Activated CD8-positive, alpha-beta T cell treated with anti-CD3 and anti-CD28 coated beads for 36 hours (primary cell): ENCODE results near the gene BCLAF1. TPM values are rescaled to one million over a fixed set of nuclear protein-coding genes. Genes with fewer than 3 reads are reported as not detected.

Experiments used
- ATAC-seq: fragments of 200-7000 bp; cut with Tn5 transposase; one replicate; pipeline ENCODE4 v1.10.0; 2021; ENCODE audit warnings: mild to moderate bottlenecking, moderate library complexity
- CTCF ChIA-PET: fragments of 350-600 bp; sonication (Branson Sonifier 250); formaldehyde crosslinking; loops from one replicate; lab custom pipeline; 2021; ENCODE audit warnings: antibody characterized with exemption; lab: Charles Lee
- POLR2A ChIA-PET: fragments of 350-600 bp; sonication (Branson Sonifier 250); formaldehyde crosslinking; loops from one replicate; lab custom pipeline; 2021; ENCODE audit warnings: antibody characterized with exemption; lab: Charles Lee
- DNase-seq: peaks from one replicate; pipeline ENCODE4 v3.0.0-alpha.2; 2020
- H3K27ac Mint-ChIP-seq: one replicate; pipeline ENCODE4 v1.8.0; 2021; ENCODE audit warnings: mild to moderate bottlenecking, mixed read lengths
- H3K27me3 Mint-ChIP-seq: one replicate; pipeline ENCODE4 v1.8.0; 2021; ENCODE audit warnings: mixed read lengths
- H3K36me3 Mint-ChIP-seq: one replicate; pipeline ENCODE4 v1.8.0; 2021; ENCODE audit warnings: low read depth, mixed read lengths
- H3K4me1 Mint-ChIP-seq: one replicate; pipeline ENCODE4 v1.8.0; 2021; ENCODE audit warnings: low read depth, mixed read lengths
- H3K4me3 Mint-ChIP-seq: one replicate; pipeline ENCODE4 v1.8.0; 2021; ENCODE audit warnings: mild to moderate bottlenecking, moderate library complexity, mixed read lengths
- H3K9me3 Mint-ChIP-seq: one replicate; pipeline ENCODE4 v1.8.0; 2021; ENCODE audit warnings: mixed read lengths
- intact Hi-C: fragments of 100-400 bp; cut with micrococcal nuclease; formaldehyde crosslinking; loops from one replicate; pipeline ENCODE4 v1.10.0; 2022
- total RNA-seq, 2 experiments: library from RNA; stranded (reverse); gene quantifications; one replicate each; pipeline ENCODE4 v1.2.3, GENCODE V29; 2021
- TF ChIP-seq, protein P1 (sequence below): fragments of 200-600 bp; IDR thresholded peaks from one replicate; pipeline ENCODE4 v1.8.0; 2022; ENCODE audit warnings: antibody characterized with exemption, mild to moderate bottlenecking

BCLAF1 gene
- total RNA-seq, 2 experiments from 2014 or later = 128 to 137 TPM

DNA sequence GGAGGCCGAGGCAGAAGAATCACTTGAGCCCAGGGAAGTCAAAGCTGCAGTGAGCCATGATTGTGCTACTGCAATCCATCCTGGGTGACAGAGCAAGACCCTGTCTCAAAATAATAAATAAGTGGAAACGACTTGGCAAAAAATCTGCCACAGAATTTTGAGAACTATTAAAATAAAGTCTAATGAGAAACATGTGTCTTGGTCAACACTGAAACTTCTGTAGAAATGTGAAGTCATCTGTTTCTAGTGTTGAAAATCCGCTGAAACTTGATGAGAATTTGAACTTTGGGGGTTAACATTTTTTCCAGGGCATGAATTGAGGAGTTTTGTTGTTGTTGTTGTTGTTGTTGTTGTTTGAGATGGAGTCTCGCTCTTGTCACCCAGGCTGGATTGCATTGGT, 29.0 kb upstream of the BCLAF1 start:
- DNase-seq (no peak), ATAC-seq (no peak)
- TF ChIP-seq, protein P1, sequence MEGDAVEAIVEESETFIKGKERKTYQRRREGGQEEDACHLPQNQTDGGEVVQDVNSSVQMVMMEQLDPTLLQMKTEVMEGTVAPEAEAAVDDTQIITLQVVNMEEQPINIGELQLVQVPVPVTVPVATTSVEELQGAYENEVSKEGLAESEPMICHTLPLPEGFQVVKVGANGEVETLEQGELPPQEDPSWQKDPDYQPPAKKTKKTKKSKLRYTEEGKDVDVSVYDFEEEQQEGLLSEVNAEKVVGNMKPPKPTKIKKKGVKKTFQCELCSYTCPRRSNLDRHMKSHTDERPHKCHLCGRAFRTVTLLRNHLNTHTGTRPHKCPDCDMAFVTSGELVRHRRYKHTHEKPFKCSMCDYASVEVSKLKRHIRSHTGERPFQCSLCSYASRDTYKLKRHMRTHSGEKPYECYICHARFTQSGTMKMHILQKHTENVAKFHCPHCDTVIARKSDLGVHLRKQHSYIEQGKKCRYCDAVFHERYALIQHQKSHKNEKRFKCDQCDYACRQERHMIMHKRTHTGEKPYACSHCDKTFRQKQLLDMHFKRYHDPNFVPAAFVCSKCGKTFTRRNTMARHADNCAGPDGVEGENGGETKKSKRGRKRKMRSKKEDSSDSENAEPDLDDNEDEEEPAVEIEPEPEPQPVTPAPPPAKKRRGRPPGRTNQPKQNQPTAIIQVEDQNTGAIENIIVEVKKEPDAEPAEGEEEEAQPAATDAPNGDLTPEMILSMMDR = no peak
- Mint-ChIP-seq H3K9me3 (no peaks in the 10 kb centered on the region), H3K4me1 (no peaks in the 10 kb centered on the region), H3K4me3 (no peak overlapping the region), H3K27me3 (no peaks in the 10 kb centered on the region), H3K36me3 (no peaks in the 10 kb centered on the region), H3K27ac (no peak overlapping the region)
- intact Hi-C loops = loop anchor here (10.0 kb wide), 1 partner anchor 54 kb away; no protein-coding TSS in a partner anchor
- ChIA-PET CTCF (interaction anchor here (0.9 to 2.5 kb wide), 7 partner anchors 11 to 995 kb away, joined by 3 to 18 read pairs (median 7); no protein-coding TSS in a partner anchor), POLR2A (no interaction called here)

DNA sequence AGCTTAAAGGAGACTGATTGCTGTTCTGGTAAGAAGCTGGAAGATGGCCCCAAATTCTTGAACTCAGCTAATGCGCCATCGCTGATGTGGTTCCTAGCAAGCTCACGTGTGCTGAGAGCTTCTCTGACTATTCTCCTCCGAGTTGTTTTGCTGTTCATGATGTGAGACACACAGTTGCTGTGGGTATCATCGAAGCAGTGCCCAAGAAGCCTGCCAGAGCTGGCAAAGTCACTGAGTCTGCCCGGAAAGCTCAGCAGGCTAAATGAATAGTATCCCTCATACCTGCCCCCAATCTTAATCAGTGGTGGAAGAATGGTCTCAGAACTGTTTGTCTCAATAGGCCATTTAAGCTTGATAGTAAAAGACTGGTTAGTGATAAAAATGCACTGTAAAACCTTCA, 28.3 kb upstream of the BCLAF1 start:
- ATAC-seq = no peak
- ChIA-PET POLR2A (no interaction called here), CTCF (interaction anchor here (0.7 to 2.5 kb wide), 19 partner anchors 11 to 994 kb away, joined by 3 to 18 read pairs (median 4); partner anchors contain the start of genes BCLAF1 and MAP7)
- TF ChIP-seq, protein P1 = no peak
- no peak overlapping the region for H3K4me3 Mint-ChIP-seq
- intact Hi-C loops = loop anchor here (10.0 kb wide), 1 partner anchor 53 kb away; no protein-coding TSS in a partner anchor
- H3K4me1 Mint-ChIP-seq = no peaks in the 10 kb centered on the region
- DNase-seq = no peak
- H3K27me3 Mint-ChIP-seq = peaks cover 2% of the 10 kb centered on the region
- H3K27ac Mint-ChIP-seq = no peak overlapping the region
- H3K9me3 Mint-ChIP-seq = no peaks in the 10 kb centered on the region
- H3K36me3 Mint-ChIP-seq = no peaks in the 10 kb centered on the region

DNA sequence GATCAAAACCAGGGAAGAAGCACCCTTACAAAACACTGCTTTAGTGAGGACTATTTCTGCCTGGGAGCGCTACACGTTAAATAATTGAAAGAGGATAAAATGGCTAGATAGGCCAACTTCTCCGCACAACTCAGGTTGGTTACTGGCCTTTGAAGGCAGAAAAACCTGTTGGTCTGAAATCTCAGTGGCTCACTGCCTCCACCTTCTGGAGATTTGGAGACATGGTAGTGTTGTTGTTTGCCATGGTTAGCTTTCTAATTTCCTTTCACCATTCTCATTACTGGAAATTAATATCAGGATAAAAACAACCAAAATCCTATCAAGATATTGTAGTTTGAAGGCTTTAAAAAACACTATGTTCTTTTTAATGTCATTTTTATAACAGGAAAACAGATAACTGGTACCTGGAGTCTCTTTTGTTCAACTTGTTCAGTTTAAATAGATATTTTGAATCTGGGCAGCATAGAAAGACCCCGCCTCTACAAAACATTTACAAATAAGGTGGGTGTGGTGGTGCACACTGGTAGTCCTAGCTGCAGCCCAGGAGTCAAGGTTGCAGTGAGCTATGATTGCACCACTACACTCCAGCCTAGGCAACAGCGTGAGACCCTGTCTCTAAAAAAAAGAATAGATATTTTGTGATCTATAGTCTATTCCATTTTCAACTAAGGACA, 27.5 kb upstream of the BCLAF1 start:
- H3K4me3 Mint-ChIP-seq = no peak overlapping the region
- no peak overlapping the region for H3K27ac Mint-ChIP-seq
- peaks cover 2% of the 10 kb centered on the region for H3K27me3 Mint-ChIP-seq
- ATAC-seq (peak; percentile 88), DNase-seq (peak; percentile 74)
- H3K4me1 Mint-ChIP-seq = no peaks in the 10 kb centered on the region
- ChIA-PET CTCF (interaction anchor here (0.7 to 2.5 kb wide), 24 partner anchors 10 to 781 kb away, joined by 3 to 18 read pairs (median 4); partner anchors contain the start of genes BCLAF1 and MAP7), POLR2A (interaction anchor here (1.2 kb wide), 1 partner anchor 66 kb away, joined by 5 read pairs; no protein-coding TSS in a partner anchor)
- no peaks in the 10 kb centered on the region for H3K36me3 Mint-ChIP-seq
- H3K9me3 Mint-ChIP-seq = no peaks in the 10 kb centered on the region
- intact Hi-C loops = loop anchor here (10.0 kb wide), 1 partner anchor 52 kb away; no protein-coding TSS in a partner anchor
- TF ChIP-seq, protein P1 = peak; percentile 77

DNA sequence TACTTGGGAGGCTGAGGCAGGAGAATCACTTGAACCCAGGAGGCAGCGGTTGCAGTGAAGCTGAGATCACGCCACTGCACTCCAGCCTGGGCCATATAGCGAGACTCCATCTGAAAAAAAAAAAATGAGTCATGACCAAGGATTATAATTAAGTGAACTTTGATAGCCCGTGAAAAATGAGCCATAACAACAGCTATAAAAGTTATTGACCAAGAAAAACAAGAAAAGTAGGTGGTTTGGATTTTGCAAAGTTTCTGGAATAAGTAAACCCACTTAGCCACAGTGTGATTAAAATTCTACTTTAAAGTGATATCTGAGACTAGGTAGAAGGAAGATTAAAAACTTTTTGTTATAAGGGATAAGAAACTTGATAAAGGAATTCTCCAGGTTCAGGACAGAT, 25.9 kb upstream of the BCLAF1 start:
- H3K9me3 Mint-ChIP-seq = no peaks in the 10 kb centered on the region
- intact Hi-C loops = loop anchor here (10.0 kb wide), 1 partner anchor 51 kb away; no protein-coding TSS in a partner anchor

More for the DNA sequence above, 25.9 kb upstream of the BCLAF1 start:
- ChIA-PET CTCF (interaction anchor here (1.3 kb wide), 1 partner anchor 42 kb away, joined by 3 read pairs; no protein-coding TSS in a partner anchor), POLR2A (no interaction called here)
- no peak for DNase-seq
- TF ChIP-seq, protein P1 = no peak
- no peak overlapping the region for H3K27ac Mint-ChIP-seq
- no peak for ATAC-seq
- H3K36me3 Mint-ChIP-seq = no peaks in the 10 kb centered on the region
- no peaks in the 10 kb centered on the region for H3K4me1 Mint-ChIP-seq
- H3K27me3 Mint-ChIP-seq = peaks cover 2% of the 10 kb centered on the region
- H3K4me3 Mint-ChIP-seq = no peak overlapping the region
